G401.6 (cell line): ENCODE data around the gene HMGA1.
"Not testable (repeated sequence)": the region's sequence is repeated elsewhere in the genome, so short reads cannot be mapped to it uniquely, and the experiment has no call there.

Source experiments
- FAIRE-seq: peaks from 2 replicates; lab custom pipeline; 2012; peaks lifted over from hg19 to GRCh38; lab: Jason Lieb, UNC

HMGA1 gene

GRCh38 chr6:34260576-34261267 lies 24.0 kb downstream of the HMGA1 start:
- no peak for FAIRE-seq

GRCh38 chr6:34263484-34263883 lies 26.8 kb downstream of the HMGA1 start:
- not testable (repeated sequence) for FAIRE-seq

DNA sequence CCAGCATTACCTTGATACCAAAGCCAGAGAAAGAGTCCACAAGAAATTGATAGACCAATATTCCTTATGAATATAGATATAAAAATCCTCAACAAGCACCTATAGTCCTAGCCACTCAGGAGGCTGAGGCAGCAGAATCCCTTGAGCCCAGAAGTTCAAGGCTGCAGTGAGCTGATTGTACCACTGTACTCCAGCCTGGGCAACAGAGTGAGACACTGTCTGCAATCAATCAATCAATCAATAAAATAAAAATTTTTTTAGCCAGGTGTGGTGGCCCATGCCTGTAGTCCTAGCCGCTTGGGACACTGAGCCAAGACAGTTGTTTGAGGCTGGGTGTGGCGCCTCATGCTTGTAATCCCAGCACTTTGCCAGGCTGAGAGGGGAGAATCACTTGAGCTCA lies 31.1 kb downstream of the HMGA1 start:
- no peak for FAIRE-seq

GRCh38 chr6:34269132-34269531 lies 32.5 kb downstream of the HMGA1 start:
- not testable (repeated sequence) for FAIRE-seq

- not testable (repeated sequence) for FAIRE-seq
Measured at GRCh38 chr6:34269658-34270341, 33.1 kb downstream of the HMGA1 start.

DNA sequence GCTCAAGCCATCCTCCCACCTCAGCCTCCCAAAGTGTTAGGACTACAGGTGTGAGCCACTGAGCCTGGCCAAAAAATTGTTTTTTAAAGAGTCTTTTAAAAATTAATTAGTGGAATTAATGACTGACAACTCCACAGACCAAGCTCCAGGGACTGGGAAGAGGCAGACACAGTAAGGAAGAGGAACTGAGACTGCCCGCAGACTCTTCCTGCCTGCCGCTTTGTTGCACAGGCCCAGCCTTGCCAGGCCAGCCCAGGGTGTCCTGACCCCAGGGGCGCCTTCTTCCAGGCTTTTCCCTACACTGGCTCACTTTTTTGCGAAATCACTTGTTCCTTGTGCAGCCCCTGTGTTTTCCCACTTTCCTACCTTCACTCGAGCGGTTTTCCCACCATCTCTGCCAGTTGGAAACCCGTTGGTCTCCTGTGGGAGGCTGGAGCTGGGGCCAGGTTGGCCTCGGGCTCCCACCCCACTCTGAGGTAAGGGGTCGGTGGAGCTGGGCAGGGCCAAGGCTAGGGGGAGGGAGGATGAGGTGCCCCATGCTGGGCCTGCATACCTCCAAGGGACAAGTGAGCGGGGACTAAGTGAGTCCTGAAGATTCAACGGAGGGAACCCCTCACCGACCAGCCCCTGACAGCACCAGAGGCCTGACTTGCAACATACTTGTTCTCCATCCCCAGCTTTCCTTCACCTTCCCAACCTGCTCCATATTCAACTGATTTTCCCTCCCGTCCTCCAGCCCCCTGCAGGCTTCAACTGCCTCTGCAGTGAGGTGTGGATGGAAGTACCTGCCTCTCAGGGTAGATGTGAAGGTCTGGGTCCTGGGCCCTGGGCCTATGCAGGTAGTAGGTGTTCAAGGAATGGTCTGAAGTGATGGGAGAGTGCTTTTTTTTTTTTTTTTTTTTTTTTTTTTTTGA lies 35.6 kb downstream of the HMGA1 start:
- FAIRE-seq: no peak

DNA sequence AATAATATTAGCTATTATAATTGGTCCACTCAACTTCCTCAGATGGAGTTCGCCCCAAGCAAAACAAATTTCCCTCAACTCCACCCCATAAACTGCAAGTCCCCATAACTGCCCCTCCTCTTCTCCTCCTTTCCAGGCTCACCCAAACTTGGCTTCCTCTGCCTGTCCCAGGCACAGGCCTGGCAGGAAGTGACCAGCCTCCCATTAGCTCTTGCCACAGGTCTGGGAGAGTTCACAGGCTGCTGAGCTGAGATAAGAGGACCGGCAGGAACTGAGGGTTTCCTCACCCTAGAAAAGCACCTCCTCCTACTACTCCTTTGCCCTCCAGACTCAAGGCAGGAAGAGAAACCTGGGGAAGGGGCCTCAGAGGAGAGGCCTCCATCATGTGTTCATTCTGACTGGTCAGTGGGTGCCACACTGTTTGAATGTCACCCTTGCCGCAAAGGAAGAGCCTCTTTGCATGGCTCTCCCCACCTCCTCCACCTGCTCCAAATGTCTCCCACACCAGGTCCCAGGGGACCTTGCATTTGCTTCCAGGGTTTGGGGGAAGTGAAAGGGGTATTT lies 36.7 kb downstream of the HMGA1 start:
- FAIRE-seq: no peak

DNA sequence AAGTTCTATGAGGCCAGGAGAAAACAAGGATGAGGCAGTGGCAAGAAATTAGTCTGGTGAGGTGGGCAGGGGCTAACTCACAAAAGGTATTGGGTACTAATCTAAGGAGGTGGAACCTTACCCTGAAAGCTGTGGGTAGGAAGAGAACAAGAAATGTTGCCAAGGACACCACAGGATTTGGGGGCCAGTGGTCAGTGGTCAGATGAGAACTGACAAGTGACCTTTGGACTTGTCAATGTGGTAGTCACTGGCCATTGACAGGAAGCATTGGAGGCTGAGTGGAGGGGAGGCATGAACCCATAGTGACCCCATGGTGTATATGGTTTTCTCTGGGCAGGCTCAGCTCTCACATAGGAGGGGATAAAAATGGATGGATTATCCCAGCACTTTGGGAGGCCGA lies 37.5 kb downstream of the HMGA1 start:
- FAIRE-seq: no peak

- no peak for FAIRE-seq
Measured at GRCh38 chr6:34275128-34275804, 38.6 kb downstream of the HMGA1 start.

DNA sequence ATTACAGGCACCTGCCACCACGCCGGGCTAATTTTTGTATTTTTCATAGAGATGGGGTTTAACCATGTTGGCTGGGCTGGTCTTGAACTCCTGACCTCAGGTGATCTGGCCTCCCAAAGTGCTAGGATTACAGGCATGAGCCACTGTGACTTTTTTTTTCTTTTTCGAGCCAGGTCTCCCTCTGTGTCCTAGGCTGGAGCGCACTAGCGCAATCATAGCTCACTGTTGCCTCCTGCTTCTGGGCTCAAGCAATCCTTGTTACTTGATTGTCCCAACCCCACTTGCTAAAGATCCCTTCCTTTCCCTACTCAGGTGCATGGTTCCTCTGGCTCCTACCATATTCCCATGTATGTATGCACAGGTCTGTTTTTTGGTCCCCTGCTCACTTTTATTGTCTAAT lies 39.5 kb downstream of the HMGA1 start:
- no peak for FAIRE-seq

DNA sequence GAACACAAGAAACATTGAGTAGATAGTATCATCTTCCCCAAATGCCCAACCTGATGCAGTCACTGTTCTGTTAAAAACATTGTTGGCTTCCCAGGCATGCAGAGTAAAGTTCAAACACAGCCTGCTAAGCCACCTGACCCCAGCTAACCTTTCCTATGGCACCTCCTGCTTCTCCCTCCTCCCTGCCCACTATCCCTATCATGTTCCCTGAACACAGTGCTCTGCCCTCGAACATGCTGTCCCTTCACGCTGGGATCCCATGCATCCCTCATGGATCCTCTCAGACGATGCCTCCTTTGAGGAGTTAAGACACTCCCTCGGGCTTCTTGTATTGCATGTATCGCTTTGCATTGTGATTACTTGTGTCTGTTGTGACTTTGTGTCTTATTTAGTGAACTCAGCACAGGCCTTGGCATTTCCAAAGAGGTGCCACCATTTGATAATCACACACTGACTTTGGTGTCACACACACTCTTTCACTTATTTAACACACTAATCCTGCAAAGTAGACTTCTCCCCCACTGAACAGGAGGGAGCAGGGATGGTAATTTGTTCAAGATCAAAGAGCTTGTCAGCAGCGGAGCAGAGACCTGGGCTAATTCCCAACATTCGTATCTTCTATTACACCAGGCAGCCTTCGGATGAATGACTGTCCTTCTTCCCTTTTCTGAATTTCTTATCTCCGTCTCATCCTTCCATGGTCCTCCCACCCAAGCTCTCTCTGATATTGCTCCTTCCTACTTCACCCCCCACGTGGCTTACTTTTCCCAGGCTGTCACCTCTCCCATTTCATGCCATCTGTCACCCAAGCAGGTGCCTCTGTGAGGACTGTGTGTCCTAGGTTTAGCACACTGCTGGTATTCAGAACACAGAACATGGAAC lies 40.4 kb downstream of the HMGA1 start:
- no peak for FAIRE-seq

DNA sequence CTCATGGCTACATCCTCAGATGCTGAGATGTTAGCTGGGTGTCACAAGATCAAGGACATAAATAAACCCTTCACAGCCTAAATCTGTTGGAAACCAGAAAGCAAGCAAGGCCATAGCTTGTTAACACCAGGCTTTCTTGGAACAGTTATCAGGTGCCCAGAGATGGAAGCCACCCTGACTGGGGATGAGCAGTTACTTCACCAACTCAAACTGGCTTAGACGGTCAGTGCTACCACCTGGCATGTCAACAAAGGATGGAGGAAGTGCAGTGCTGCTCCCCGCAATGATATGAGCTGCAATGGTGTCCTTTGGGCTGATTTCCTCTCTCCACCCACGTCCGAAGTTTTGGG lies 41.1 kb downstream of the HMGA1 start:
- no peak for FAIRE-seq

DNA sequence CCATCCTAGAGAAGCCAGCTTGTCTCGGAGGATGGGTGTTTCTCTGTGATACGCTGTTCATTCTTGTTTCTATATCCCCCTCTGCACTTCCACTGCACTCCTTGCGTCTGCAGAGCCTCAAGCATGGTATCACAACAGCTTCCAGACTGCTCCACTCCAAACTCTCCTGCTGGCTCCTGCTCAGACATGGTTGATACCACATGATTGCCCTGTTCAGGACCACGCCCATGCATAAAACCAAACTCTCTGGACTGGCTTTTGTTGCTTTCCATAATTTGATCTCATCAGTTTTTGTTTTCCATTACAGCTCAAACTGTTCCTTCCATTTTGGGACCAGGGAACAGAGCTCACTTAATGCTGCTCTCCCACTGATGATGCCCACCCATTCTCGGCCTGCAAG lies 42.2 kb downstream of the HMGA1 start:
- no peak for FAIRE-seq

DNA sequence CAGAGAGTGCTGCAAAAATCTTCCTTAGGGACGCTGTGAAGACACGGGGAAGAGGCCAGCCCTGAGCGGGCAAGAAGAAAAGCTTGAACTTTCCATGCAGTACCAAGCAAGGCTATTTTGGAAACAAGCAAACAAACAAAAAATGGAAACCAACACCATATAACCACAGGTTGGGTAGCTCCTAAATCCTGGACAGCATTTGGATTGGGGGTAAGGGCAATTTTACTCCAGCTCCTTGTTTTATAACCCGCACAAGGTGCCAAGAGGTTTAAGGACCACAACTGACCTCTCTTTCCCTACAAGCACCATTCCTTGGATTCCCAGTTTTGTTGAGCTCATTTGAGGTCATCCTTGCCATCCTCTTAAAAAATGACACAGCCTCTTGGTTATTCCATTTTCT lies 43.5 kb downstream of the HMGA1 start:
- FAIRE-seq: no peak

DNA sequence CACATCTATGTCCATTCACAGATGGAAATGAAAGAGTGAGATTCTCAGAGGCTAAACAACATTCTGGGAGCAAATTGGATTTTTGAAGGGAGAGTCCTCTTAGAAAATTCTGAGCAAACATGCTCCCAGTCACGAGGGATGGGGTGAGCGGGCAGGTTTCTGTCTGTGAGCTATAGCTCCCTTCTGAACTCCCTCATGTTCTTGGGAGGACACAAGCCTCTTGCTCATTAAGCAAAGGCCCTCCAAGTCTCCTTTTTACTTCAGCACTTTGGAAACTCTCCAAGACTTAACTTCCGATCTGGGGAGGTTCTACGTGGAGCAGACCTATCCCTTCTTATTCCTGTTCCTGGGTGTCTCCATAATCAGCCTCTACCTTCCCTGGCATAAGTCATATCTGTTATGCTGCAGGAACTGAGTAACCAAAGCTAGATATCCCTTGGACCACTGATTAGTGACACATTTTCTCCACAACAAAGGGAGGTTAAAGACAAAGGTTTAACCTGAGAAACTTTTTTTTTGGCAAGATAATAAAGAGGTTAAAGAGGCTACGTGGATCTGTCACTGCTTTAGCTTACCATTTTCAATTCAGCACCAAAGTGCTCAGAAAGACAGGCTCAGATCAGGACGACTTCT lies 45.1 kb downstream of the HMGA1 start:
- no peak for FAIRE-seq

DNA sequence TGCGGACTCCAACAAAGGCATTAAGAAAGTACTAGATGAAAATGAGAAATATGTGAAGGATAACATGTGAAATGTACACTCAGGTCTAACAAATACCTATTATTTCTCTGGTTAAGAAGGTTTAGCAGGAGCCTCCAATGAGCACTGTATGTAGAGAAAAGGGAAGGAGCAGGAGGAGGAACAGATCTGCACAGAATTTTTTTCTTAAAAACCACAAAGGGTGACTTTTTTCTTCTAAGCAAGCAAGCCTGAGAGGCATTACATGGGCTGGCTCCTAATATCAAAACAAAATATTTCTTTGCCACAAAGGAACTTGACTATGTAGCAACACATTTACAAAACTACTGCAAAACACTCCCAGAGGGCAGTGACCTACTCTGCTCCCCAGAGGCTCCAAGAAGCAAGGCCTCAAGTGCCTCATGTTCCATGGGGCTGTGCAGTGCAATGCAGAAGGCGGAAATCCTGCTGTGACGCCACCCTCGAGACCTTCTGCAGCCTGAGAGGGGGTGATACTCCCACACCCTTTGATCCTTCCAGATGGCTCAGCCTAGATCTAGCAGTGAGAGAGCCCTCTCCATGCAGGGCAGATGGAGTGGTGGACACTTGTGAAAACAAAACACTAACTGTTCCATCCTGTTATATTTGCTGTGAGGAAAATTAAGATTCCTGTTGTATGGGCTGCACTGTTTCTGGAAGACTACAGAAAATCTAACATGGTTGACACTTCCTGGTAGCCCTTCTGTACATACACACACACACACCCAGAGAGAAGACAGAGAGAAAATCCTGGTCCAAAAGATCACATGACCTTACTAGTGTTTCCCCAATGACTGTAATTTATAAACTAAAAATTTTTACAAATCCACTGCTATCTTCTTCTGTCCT lies 48.1 kb downstream of the HMGA1 start:
- FAIRE-seq: no peak

GRCh38 chr6:34285448-34286164 lies 48.9 kb downstream of the HMGA1 start:
- FAIRE-seq: no peak

DNA sequence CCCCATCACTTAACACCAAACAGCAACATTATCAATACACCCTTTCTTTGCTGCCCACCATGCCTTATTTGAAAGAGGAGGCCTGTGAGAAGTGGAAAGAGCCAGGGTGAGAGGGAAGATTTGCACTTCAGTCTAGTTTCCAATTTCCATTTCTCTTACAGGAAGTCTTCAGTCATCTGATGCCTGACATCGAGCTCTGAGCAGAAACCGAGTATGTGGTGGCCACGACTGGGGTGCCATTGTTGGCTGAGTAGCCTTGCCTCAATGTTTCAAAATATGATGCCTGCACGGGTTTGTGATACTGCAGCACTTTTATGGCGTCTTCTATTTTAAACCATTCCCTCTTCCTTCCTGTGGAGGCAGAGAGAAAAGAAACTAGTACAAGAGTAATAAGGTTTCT lies 51.9 kb downstream of the HMGA1 start:
- no peak for FAIRE-seq

DNA sequence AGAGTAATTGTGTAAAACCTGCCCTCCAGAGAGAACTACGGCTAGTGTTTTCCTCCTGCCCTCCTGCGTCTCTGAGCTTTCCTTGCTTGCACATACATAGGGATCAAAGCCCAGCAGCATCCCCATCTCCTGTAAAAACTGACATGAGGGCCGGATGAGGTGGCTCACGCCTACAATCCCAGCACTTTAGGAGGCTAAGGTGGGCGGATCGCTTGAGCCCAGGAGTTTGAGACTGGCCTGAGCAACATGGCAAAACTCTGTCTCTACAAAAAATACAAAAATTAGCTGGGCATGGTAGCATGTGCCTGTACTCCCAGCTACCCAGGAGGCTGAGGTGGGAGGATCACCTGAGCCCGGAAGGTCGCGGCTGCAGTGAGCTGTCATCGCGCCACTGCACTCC lies 52.5 kb downstream of the HMGA1 start:
- FAIRE-seq: no peak
